ENCODE data around the gene PRKN.

- TF ChIP-seq CTCF (IDR thresholded peaks at IDR 0.05 in 8 of 11, conservative IDR thresholded peaks at IDR 0.05 in 3 of 11) (no peak), POLR2A (IDR thresholded peaks at IDR 0.05) (no peak)
Measured at GRCh38 chr6:162090734-162091133, 636.8 kb downstream of the PRKN start.
